C4-2B (cell line): Measurements from ENCODE around the gene MMP13.

Experiments used
- CTCF ChIP-seq: fragments of 450-650 bp; conservative IDR thresholded peaks from 2 replicates; pipeline ENCODE4 v1.5.1; 2017; ENCODE audit warnings: mild to moderate bottlenecking
- ZFX ChIP-seq: fragments of 450-650 bp; IDR thresholded peaks from 2 replicates; pipeline ENCODE4 v1.6.1; 2017

DNA sequence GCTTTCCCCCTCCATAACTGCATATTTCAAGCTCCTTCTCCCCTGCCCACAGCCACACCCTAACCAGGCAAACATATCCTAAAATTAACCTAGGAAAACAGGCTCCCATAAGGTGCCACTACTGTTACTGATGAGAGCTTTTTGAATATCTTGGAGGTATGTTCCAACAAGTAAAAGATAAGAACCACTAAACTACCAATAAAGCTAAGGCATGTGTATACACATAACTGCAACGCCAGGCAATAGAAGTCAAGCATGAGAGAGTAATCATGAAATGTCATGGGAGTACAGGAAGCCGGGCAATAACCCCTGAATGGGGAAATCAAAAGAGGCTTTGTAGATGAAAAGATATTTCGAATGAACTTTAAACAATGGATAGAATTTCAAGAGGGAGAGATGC, 9.3 kb downstream of the MMP13 start:
- TF ChIP-seq CTCF: no peak
- TF ChIP-seq ZFX: no peak
